HG03520 (cell line): ENCODE measurements around the gene PRSS36.
"Not testable (repeated sequence)": the region's sequence is repeated elsewhere in the genome, so short reads cannot be mapped to it uniquely, and the experiment has no call there.

ENCODE experiments used
- ATAC-seq: cut with Tn5 transposase; IDR thresholded peaks from one replicate; pipeline ENCODE4 v1.9.1; 2021; ENCODE audit warnings: mild to moderate bottlenecking, moderate library complexity; ENCODE audit not compliant: unreplicated experiment

PRSS36 gene

GRCh38 chr16:31142109-31143010, 7.5 kb downstream of the PRSS36 start:
- peak; percentile 80 for ATAC-seq

GRCh38 chr16:31141489-31142108, 8.3 kb downstream of the PRSS36 start:
- no peak for ATAC-seq

GRCh38 chr16:31141071-31141469, 8.8 kb downstream of the PRSS36 start:
- not testable (repeated sequence) for ATAC-seq

GRCh38 chr16:31138621-31139578, 11.0 kb downstream of the PRSS36 start:
- no peak for ATAC-seq

- ATAC-seq, result not testable (repeated sequence)
These were observed 12.9 kb downstream of the PRSS36 start for GRCh38 chr16:31136822-31137499.

- ATAC-seq, result no peak
These were observed 13.6 kb downstream of the PRSS36 start for GRCh38 chr16:31136287-31136662.

- no peak for ATAC-seq
These were observed 14.2 kb downstream of the PRSS36 start, which contains the start of gene PRSS8 for GRCh38 chr16:31135535-31136286. Gene PRSS8, minus strand, starts transcription at chr16:31135727. Its CDS starts 229 bp downstream, at chr16:31135498.

GRCh38 chr16:31134625-31135534, 15.0 kb downstream of the PRSS36 start:
- no peak for ATAC-seq

GRCh38 chr16:31134091-31134571, 15.7 kb downstream of the PRSS36 start:
- no peak for ATAC-seq

- ATAC-seq, result no peak
These were observed 16.8 kb downstream of the PRSS36 start for GRCh38 chr16:31133046-31133501.

GRCh38 chr16:31132303-31132979, 17.4 kb downstream of the PRSS36 start:
- ATAC-seq, result no peak

- ATAC-seq, result no peak
These were observed 18.0 kb downstream of the PRSS36 start for GRCh38 chr16:31131841-31132271.

- no peak for ATAC-seq
These were observed 18.4 kb downstream of the PRSS36 start for GRCh38 chr16:31131416-31131815.

- no peak for ATAC-seq
These were observed 19.0 kb downstream of the PRSS36 start for GRCh38 chr16:31130899-31131298.

GRCh38 chr16:31130336-31130891, 19.5 kb downstream of the PRSS36 start:
- no peak for ATAC-seq

GRCh38 chr16:31129568-31130335, 20.1 kb downstream of the PRSS36 start:
- ATAC-seq, result no peak
